ENCODE data around the gene TEX29. TPM values are rescaled to one million over a fixed set of nuclear protein-coding genes. Genes with fewer than 3 reads are reported as not detected.

The TEX29 gene
- total and polyA plus RNA-seq, 10 of the 15 experiments (the other 5 are each of a cell fraction or from before 2014, with no cell fraction given): 0.14 to 0.30 (median 0.22) TPM; not detected in 7

DNA sequence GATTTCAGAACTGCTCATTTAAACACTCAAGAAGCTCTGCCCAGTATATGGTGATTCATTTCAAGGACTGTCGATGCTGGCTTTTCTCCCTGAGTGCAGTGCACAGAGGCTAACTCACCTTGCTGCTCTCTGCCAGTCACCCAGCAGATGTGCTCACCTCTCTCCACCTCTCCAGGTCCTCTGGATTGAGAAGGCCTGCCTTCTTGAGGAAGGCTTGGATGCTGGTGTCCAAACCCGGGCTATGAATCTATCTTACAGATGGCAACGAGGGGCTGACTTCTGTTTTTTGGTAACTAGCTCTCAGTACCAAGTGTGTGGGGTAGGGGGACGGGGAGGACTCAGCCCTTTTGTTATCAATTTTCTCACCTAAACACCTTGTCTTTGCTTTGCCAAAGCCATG lies 47.6 kb downstream of the TEX29 start:
- Histone ChIP-seq H3K79me2 (ENCODE audit: control insufficient read depth, insufficient read depth, low read length) (no peaks in the 10 kb centered on the region), H3K27me3 (replicated peaks in 1 of 2; ENCODE audit: control insufficient read depth in 2 of 2, insufficient read depth in 2 of 2, low read length in 1 of 2) (no peaks in the 10 kb centered on the region; a peak in 1 of 4 replicates), H3K4me3 (no peak overlapping the region), H3K9ac (ENCODE audit: control insufficient read depth, insufficient read depth, low read length) (no peak overlapping the region), H3K9me3 (replicated peaks; ENCODE audit: control insufficient read depth, insufficient read depth, low read length) (no peaks in the 10 kb centered on the region), H3K27ac (ENCODE audit: control insufficient read depth, insufficient read depth) (no peak overlapping the region), H3K36me3 (ENCODE audit: control insufficient read depth in 2 of 2, insufficient read depth in 2 of 2, low read length in 1 of 2) (no peaks in the 10 kb centered on the region), H2AFZ (ENCODE audit: control insufficient read depth, low read depth, low read length) (no peak overlapping the region), H3K4me2 (ENCODE audit: control insufficient read depth, insufficient read depth) (no peak overlapping the region), H4K20me1 (ENCODE audit: control insufficient read depth, insufficient read depth) (no peaks in the 10 kb centered on the region), H3K4me1 (ENCODE audit: control insufficient read depth, insufficient read depth, low read length) (no peaks in the 10 kb centered on the region)
- no peak for TF ChIP-seq MYB (IDR thresholded peaks at IDR 0.05; ENCODE audit: borderline replicate concordance, low read depth, low read length)
- CTCF ChIA-PET: no interaction called here
- POLR2A ChIA-PET: no interaction called here
- RAD21 ChIA-PET (ENCODE audit: unreplicated experiment): no interaction called here
- intact Hi-C loops (cut with micrococcal nuclease; ENCODE audit: unreplicated experiment): no loop called here
- SMC1A ChIA-PET (ENCODE audit: uncharacterized antibody, unreplicated experiment): no interaction called here
- no peak for ATAC-seq
- WGBS (ENCODE audit: insufficient coverage, insufficient replicate concordance, low lambda C conversion rate, missing lambda C conversion rate): 17% methylated on average over 4 of the region's 4 CpGs
- in situ Hi-C loops (cut with MboI): no loop called here
- no peak for DNase-seq (ENCODE audit: low read depth, low spot score)
- no TSS peak for BruUV-seq (replicated peaks)
- FAIRE-seq: no peak

- WGBS (ENCODE audit: insufficient coverage, insufficient replicate concordance, low lambda C conversion rate, missing lambda C conversion rate): 15% methylated on average over 5 of the region's 5 CpGs
- no peaks in the 10 kb centered on the region for H3K4me1 ChIP-seq (ENCODE audit: control insufficient read depth, insufficient read depth, low read length)
- no peaks in the 10 kb centered on the region for H3K36me3 ChIP-seq (ENCODE audit: control insufficient read depth in 2 of 2, insufficient read depth in 2 of 2, low read length in 1 of 2)
- CTCF ChIA-PET: no interaction called here
- no TSS peak for BruUV-seq (replicated peaks)
- in situ Hi-C loops (cut with MboI): no loop called here
- H3K9ac ChIP-seq (ENCODE audit: control insufficient read depth, insufficient read depth, low read length): no peak overlapping the region
- H2AFZ ChIP-seq (ENCODE audit: control insufficient read depth, low read depth, low read length): no peak overlapping the region
- RAD21 ChIA-PET (ENCODE audit: unreplicated experiment): no interaction called here
- H3K9me3 ChIP-seq (replicated peaks; ENCODE audit: control insufficient read depth, insufficient read depth, low read length): no peaks in the 10 kb centered on the region
- FAIRE-seq: no peak
- H3K27ac ChIP-seq (ENCODE audit: control insufficient read depth, insufficient read depth): no peak overlapping the region
- POLR2A ChIA-PET: no interaction called here
- no peak overlapping the region for H3K4me2 ChIP-seq (ENCODE audit: control insufficient read depth, insufficient read depth)
- H3K79me2 ChIP-seq (ENCODE audit: control insufficient read depth, insufficient read depth, low read length): no peaks in the 10 kb centered on the region
- no peak for ATAC-seq
- SMC1A ChIA-PET (ENCODE audit: uncharacterized antibody, unreplicated experiment): no interaction called here
- no peaks in the 10 kb centered on the region; a peak in 1 of 4 replicates for H3K27me3 ChIP-seq (replicated peaks in 1 of 2; ENCODE audit: control insufficient read depth in 2 of 2, insufficient read depth in 2 of 2, low read length in 1 of 2)
- H3K4me3 ChIP-seq: no peak overlapping the region
- no peaks in the 10 kb centered on the region for H4K20me1 ChIP-seq (ENCODE audit: control insufficient read depth, insufficient read depth)
- DNase-seq (ENCODE audit: low read depth, low spot score): no peak
- intact Hi-C loops (cut with micrococcal nuclease; ENCODE audit: unreplicated experiment): no loop called here
- TF ChIP-seq, protein P1, sequence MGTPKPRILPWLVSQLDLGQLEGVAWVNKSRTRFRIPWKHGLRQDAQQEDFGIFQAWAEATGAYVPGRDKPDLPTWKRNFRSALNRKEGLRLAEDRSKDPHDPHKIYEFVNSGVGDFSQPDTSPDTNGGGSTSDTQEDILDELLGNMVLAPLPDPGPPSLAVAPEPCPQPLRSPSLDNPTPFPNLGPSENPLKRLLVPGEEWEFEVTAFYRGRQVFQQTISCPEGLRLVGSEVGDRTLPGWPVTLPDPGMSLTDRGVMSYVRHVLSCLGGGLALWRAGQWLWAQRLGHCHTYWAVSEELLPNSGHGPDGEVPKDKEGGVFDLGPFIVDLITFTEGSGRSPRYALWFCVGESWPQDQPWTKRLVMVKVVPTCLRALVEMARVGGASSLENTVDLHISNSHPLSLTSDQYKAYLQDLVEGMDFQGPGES (IDR thresholded peaks at IDR 0.05): no peak
- TF ChIP-seq EGR1 (IDR thresholded peaks at IDR 0.05; ENCODE audit: borderline replicate concordance in 1 of 2, low read depth in 2 of 2, low read length in 2 of 2) (no peak), RAD51 (IDR thresholded peaks at IDR 0.05) (no peak), NRF1 (conservative IDR thresholded peaks at IDR 0.05; ENCODE audit: low read depth, low read length) (no peak), CREB1 (IDR thresholded peaks at IDR 0.05; ENCODE audit: low read depth) (no peak), ETV6 (conservative IDR thresholded peaks at IDR 0.05 in 1 of 2, IDR thresholded peaks at IDR 0.05 in 1 of 2; ENCODE audit: borderline replicate concordance in 1 of 2, low read depth in 1 of 2) (no peak), EED (IDR thresholded peaks at IDR 0.05; ENCODE audit: low read depth) (no peak), SREBF2 (IDR thresholded peaks at IDR 0.05; ENCODE audit: low read length) (no peak), USF1 (IDR thresholded peaks at IDR 0.05; ENCODE audit: borderline replicate concordance, extremely low read length, insufficient read depth, low read depth, low read length) (no peak), CEBPZ (IDR thresholded peaks at IDR 0.05; ENCODE audit: low read depth, low read length) (no peak), IKZF1 (conservative IDR thresholded peaks at IDR 0.05) (no peak), CBX5 (IDR thresholded peaks at IDR 0.05; ENCODE audit: low read depth) (no peak), ZBED1 (IDR thresholded peaks at IDR 0.05; ENCODE audit: borderline replicate concordance) (no peak)
Observed at GRCh38 chr13:111370147-111370546, 49.7 kb downstream of the TEX29 start.

Measured in GM12878 (cell line).